GM13976 (cell line): ENCODE results near the gene EMILIN1.

Experiments
- DNase-seq: peaks from one replicate; pipeline ENCODE4 v3.0.0; 2012; ENCODE audit warnings: low spot score
- CTCF ChIP-seq: IDR thresholded peaks from 2 replicates; pipeline ENCODE4 v1.5.1; 2012; ENCODE audit warnings: borderline replicate concordance, mild to moderate bottlenecking; ENCODE audit not compliant: insufficient read depth; ENCODE audit errors: extremely low read depth, missing control alignments, control extremely low read depth
- in situ Hi-C: fragments of 300-500 bp; cut with MboI; formaldehyde crosslinking; loops from one replicate; pipeline ENCODE4 v1.12.0; 2022; ENCODE audit warnings: low sequenced_read_pairs, mixed read lengths, inconsistent platforms; ENCODE audit not compliant: unreplicated experiment

Gene EMILIN1

GRCh38 chr2:27038631-27039339, 39.6 kb upstream of the EMILIN1 start:
- in situ Hi-C loops = no loop called here
- no peak for DNase-seq
- TF ChIP-seq CTCF = no peak

- TF ChIP-seq CTCF = no peak
- in situ Hi-C loops = no loop called here
- no peak for DNase-seq
Observed at GRCh38 chr2:27039426-27039825, 39.0 kb upstream of the EMILIN1 start.

- no peak for DNase-seq
- in situ Hi-C loops = no loop called here
- no peak for TF ChIP-seq CTCF
Observed at GRCh38 chr2:27039871-27040270, 38.5 kb upstream of the EMILIN1 start.

GRCh38 chr2:27040282-27040681, 38.1 kb upstream of the EMILIN1 start:
- TF ChIP-seq CTCF = no peak
- in situ Hi-C loops = no loop called here

GRCh38 chr2:27041752-27042151, 36.7 kb upstream of the EMILIN1 start:
- no peak for DNase-seq
- TF ChIP-seq CTCF = no peak

More at GRCh38 chr2:27040282-27040681, 38.1 kb upstream of the EMILIN1 start:
- DNase-seq = no peak

GRCh38 chr2:27042159-27042661, 36.2 kb upstream of the EMILIN1 start:
- in situ Hi-C loops = no loop called here
- TF ChIP-seq CTCF = no peak
- peak; percentile 71 for DNase-seq

More at GRCh38 chr2:27041752-27042151, 36.7 kb upstream of the EMILIN1 start:
- in situ Hi-C loops = no loop called here

GRCh38 chr2:27042985-27043634, 35.3 kb upstream of the EMILIN1 start:
- DNase-seq = no peak
- no peak for TF ChIP-seq CTCF
- in situ Hi-C loops = no loop called here
